HepG2 (cell line): ENCODE results near the gene COPS7B. TPM values are rescaled to one million over a fixed set of nuclear protein-coding genes. Genes with fewer than 3 reads are reported as not detected.
A peak's percentile ranks its signal among the peaks of the same experiment; 100 is the strongest.

Source experiments
- ARID5B ChIP-seq: IDR thresholded peaks from 2 replicates; pipeline ENCODE4 v1.4.0; 2020; ENCODE audit warnings: mild to moderate bottlenecking, missing genetic modification reagents
- ATF2 ChIP-seq: sonication (generic); formaldehyde crosslinking; IDR thresholded peaks from 2 replicates; pipeline ENCODE4 v1.4.0; 2020; ENCODE audit warnings: missing genetic modification reagents
- BORCS8-MEF2B ChIP-seq: sonication (generic); formaldehyde crosslinking; IDR thresholded peaks from 2 replicates; pipeline ENCODE4 v1.8.0; 2022; ENCODE audit warnings: mild to moderate bottlenecking, missing genetic modification reagents
- CC2D1A ChIP-seq: sonication (generic); formaldehyde crosslinking; IDR thresholded peaks from 2 replicates; pipeline ENCODE4 v1.8.1; 2023; ENCODE audit warnings: mild to moderate bottlenecking, missing genetic modification reagents
- GPN1 ChIP-seq: sonication (generic); formaldehyde crosslinking; IDR thresholded peaks from 2 replicates; pipeline ENCODE4 v1.5.1; 2020; ENCODE audit warnings: missing genetic modification reagents, borderline replicate concordance
- HCFC1 ChIP-seq: fragments of 150-350 bp; IDR thresholded peaks from 2 replicates; pipeline ENCODE4 v1.6.1; 2014; ENCODE audit warnings: low read depth, low read length
- HNF4G ChIP-seq, 2 experiments: sonication (generic) in 1 of 2; formaldehyde crosslinking in 1 of 2; IDR thresholded peaks; 2 replicates each; pipeline versions ENCODE4 v1.4.0 to v1.6.1; 2011 to 2020; ENCODE audit warnings: borderline replicate concordance in 2 of 2, low read depth in 2 of 2, mild to moderate bottlenecking in 2 of 2, low read length in 1 of 2, missing genetic modification reagents in 1 of 2, moderate library complexity in 1 of 2
- IRX3 ChIP-seq: sonication (generic); formaldehyde crosslinking; IDR thresholded peaks from 2 replicates; pipeline ENCODE4 v1.8.1; 2023; ENCODE audit warnings: mild to moderate bottlenecking, low read depth, missing genetic modification reagents, borderline replicate concordance
- MZF1 ChIP-seq: sonication (generic); formaldehyde crosslinking; IDR thresholded peaks from 2 replicates; pipeline ENCODE4 v1.8.1; 2023; ENCODE audit warnings: mild to moderate bottlenecking, missing genetic modification reagents, borderline replicate concordance
- NFE2L1 ChIP-seq: sonication (generic); formaldehyde crosslinking; IDR thresholded peaks from 2 replicates; pipeline ENCODE4 v1.4.0; 2020; ENCODE audit warnings: missing genetic modification reagents, mild to moderate bottlenecking, borderline replicate concordance
- REPIN1 ChIP-seq: sonication (generic); formaldehyde crosslinking; IDR thresholded peaks from 2 replicates; pipeline ENCODE4 v1.8.0; 2022; ENCODE audit warnings: missing genetic modification reagents, low read depth, mild to moderate bottlenecking, borderline replicate concordance
- SIN3B ChIP-seq: fragments of 150-350 bp; IDR thresholded peaks from 2 replicates; pipeline ENCODE4 v1.6.1; 2014; ENCODE audit warnings: low read length
- SMC3 ChIP-seq: IDR thresholded peaks from 2 replicates; pipeline ENCODE4 v1.6.1; 2011; ENCODE audit warnings: low read length, improper control_type of control experiment
- TAF1 ChIP-seq: sonication (generic); formaldehyde crosslinking; IDR thresholded peaks from 2 replicates; pipeline ENCODE4 v1.4.0; 2020; ENCODE audit warnings: missing genetic modification reagents
- TEAD2 ChIP-seq: sonication (generic); formaldehyde crosslinking; IDR thresholded peaks from 2 replicates; pipeline ENCODE4 v1.9.0; 2021; ENCODE audit warnings: missing genetic modification reagents
- ZFP1 ChIP-seq: IDR thresholded peaks from 2 replicates; pipeline ENCODE4 v1.6.1; 2016
- ZNF180 ChIP-seq: sonication (generic); formaldehyde crosslinking; IDR thresholded peaks from 2 replicates; pipeline ENCODE4 v1.4.0; 2020; ENCODE audit warnings: low read depth, missing genetic modification reagents, borderline replicate concordance
- ZNF256 ChIP-seq: sonication (generic); formaldehyde crosslinking; conservative IDR thresholded peaks from 2 replicates; pipeline ENCODE4 v1.4.0; 2020; ENCODE audit warnings: missing genetic modification reagents
- ZNF296 ChIP-seq: sonication (generic); formaldehyde crosslinking; conservative IDR thresholded peaks from 2 replicates; pipeline ENCODE4 v1.5.0; 2020; ENCODE audit warnings: mild to moderate bottlenecking, missing genetic modification reagents
- ZNF337 ChIP-seq: sonication (generic); formaldehyde crosslinking; IDR thresholded peaks from 2 replicates; pipeline ENCODE4 v1.5.1; 2020; ENCODE audit warnings: missing genetic modification reagents, low read depth, mild to moderate bottlenecking, borderline replicate concordance
- ZNF703 ChIP-seq: sonication (generic); formaldehyde crosslinking; IDR thresholded peaks from 2 replicates; pipeline ENCODE4 v1.5.1; 2020; ENCODE audit warnings: missing genetic modification reagents, mild to moderate bottlenecking, moderate library complexity, borderline replicate concordance
- ZNF761 ChIP-seq: sonication (generic); formaldehyde crosslinking; conservative IDR thresholded peaks from 2 replicates; pipeline ENCODE4 v1.4.0; 2020; ENCODE audit warnings: mild to moderate bottlenecking, missing genetic modification reagents
- polyA plus RNA-seq, 8 experiments: library from polyadenylated mRNA; depleted of rRNA in 3 of 8; stranded (reverse) in 7 of 8; unstranded in 1 of 8; fragments of >200 nt; fragmentation: Illumina TruSeq in 4 of 8; extraction: Trizol in 4 of 8; gene quantifications; 2 replicates each; pipeline versions ENCODE4 v1.2.1 to v1.2.3, GENCODE V29; 2011 to 2016; ENCODE audit warnings: low read depth in 4 of 8, missing spikeins in 1 of 8, mixed read lengths in 1 of 8; ENCODE audit not compliant: insufficient read depth in 1 of 8
- total RNA-seq, 5 experiments: library from RNA; depleted of rRNA; stranded (reverse); fragments of >200 nt; fragmentation: Illumina TruSeq; extraction: Trizol; gene quantifications; 2 replicates each; pipeline ENCODE4 v1.2.3, GENCODE V29; 2016; ENCODE audit warnings: low read depth in 1 of 5

Gene COPS7B
- total and polyA plus RNA-seq, 2 of the 13 experiments (the other 11 are each of a cell fraction or from before 2014, with no cell fraction given) = 30.6 to 62.7 TPM

GRCh38 chr2:231786177-231786916, at the start of gene COPS7B (continued):
- TF ChIP-seq BORCS8-MEF2B = peak; percentile 99
- TF ChIP-seq ZNF296 (CRISPR knock-in tag) = 0 out of 2 replicates have a peak, but pooled peaks have one; percentile 12
- no peak for TF ChIP-seq ZNF180 (CRISPR knock-in tag)
- no peak for TF ChIP-seq CC2D1A (CRISPR knock-in tag)
- peak; percentile 68; the same call in 1 of the 2 replicates for TF ChIP-seq HNF4G (IDR thresholded peaks at IDR 0.05; ENCODE audit: borderline replicate concordance, low read depth, low read length)
- TF ChIP-seq HNF4G (CRISPR knock-in tag; IDR thresholded peaks at IDR 0.05; ENCODE audit: borderline replicate concordance, low read depth) = peak; percentile 76
- TF ChIP-seq NFE2L1 = peak; percentile 85; the same call in 1 of the 2 replicates
- TF ChIP-seq TAF1 (CRISPR knock-in tag) = peak; percentile 95
- peak; percentile 94 for TF ChIP-seq HCFC1
- TF ChIP-seq ZFP1 (CRISPR knock-in tag) = peak; percentile 93
- peak; percentile 27; the same call in 1 of the 2 replicates for TF ChIP-seq GPN1 (CRISPR knock-in tag)
- peak; percentile 95 for TF ChIP-seq ZNF761
- TF ChIP-seq MZF1 (CRISPR knock-in tag) = peak; percentile 24; the same call in 1 of the 2 replicates
- peak; percentile 99 for TF ChIP-seq REPIN1 (CRISPR knock-in tag)
- 0 out of 2 replicates have a peak, but pooled peaks have one; percentile 79 for TF ChIP-seq ZNF337
- TF ChIP-seq TEAD2 = peak; percentile 58; the same call in 1 of the 2 replicates
- peak; percentile 85 for TF ChIP-seq IRX3 (CRISPR knock-in tag)
- peak; percentile 35; the same call in 1 of the 2 replicates for TF ChIP-seq ZNF256
- TF ChIP-seq ARID5B = peak; percentile 89
- TF ChIP-seq ZNF703 = peak; percentile 93; the same call in 1 of the 2 replicates
- TF ChIP-seq SMC3 = peak; percentile 2; the same call in 1 of the 2 replicates
- TF ChIP-seq SIN3B = peak; percentile 100
- TF ChIP-seq ATF2 = peak; percentile 93
